Measurements from ENCODE around the gene LPGAT1.

GRCh38 chr1:211741116-211741515 lies 89.4 kb downstream of the LPGAT1 start:
- TF ChIP-seq EZH2 (IDR thresholded peaks at IDR 0.05; ENCODE audit: borderline replicate concordance, low read depth, low read length, poor library complexity, severe bottlenecking) (no peak), CTCF (conservative IDR thresholded peaks at IDR 0.05; ENCODE audit: low read depth, low read length) (no peak)

All from A673 (cell line).